ENCODE data around the gene FAM168B.
A peak's percentile ranks its signal among the peaks of the same experiment; 100 is the strongest.

The FAM168B gene

GRCh38 chr2:131054488-131054887 lies 38.8 kb downstream of the FAM168B start:
- no peak for DNase-seq

GRCh38 chr2:131052741-131053263 lies 40.5 kb downstream of the FAM168B start:
- no peak for DNase-seq

- no peak for DNase-seq
Measured at GRCh38 chr2:131050896-131051295, 42.4 kb downstream of the FAM168B start.

GRCh38 chr2:131049150-131049718 lies 44.0 kb downstream of the FAM168B start:
- no peak for DNase-seq

- DNase-seq, result no peak
Measured at GRCh38 chr2:131048641-131049040, 44.6 kb downstream of the FAM168B start.

GRCh38 chr2:131047920-131048560 lies 45.2 kb downstream of the FAM168B start:
- DNase-seq, result no peak

- no peak for DNase-seq
Measured at GRCh38 chr2:131046918-131047652, 46.2 kb downstream of the FAM168B start.

GRCh38 chr2:131046028-131046917 lies 47.0 kb downstream of the FAM168B start:
- DNase-seq, result no peak

GRCh38 chr2:131045286-131046027 lies 47.8 kb downstream of the FAM168B start:
- no peak for DNase-seq

- DNase-seq, result no peak
Measured at GRCh38 chr2:131044757-131045150, 48.5 kb downstream of the FAM168B start.

- no peak for DNase-seq
Measured at GRCh38 chr2:131044075-131044756, 49.0 kb downstream of the FAM168B start.

GRCh38 chr2:131043199-131044074 lies 49.8 kb downstream of the FAM168B start:
- DNase-seq, result no peak

- no peak for DNase-seq
Measured at GRCh38 chr2:131042148-131042775, 51.0 kb downstream of the FAM168B start.

- DNase-seq, result no peak
Measured at GRCh38 chr2:131041402-131042147, 51.7 kb downstream of the FAM168B start.

- DNase-seq, result peak; percentile 7
Measured at GRCh38 chr2:131040661-131041401, 52.4 kb downstream of the FAM168B start.

- DNase-seq, result peak; percentile 32
Measured at GRCh38 chr2:131039908-131040660, 53.2 kb downstream of the FAM168B start.

GRCh38 chr2:131039535-131039907 lies 53.7 kb downstream of the FAM168B start:
- DNase-seq, result no peak

- no peak for DNase-seq
Measured at GRCh38 chr2:131039101-131039440, 54.2 kb downstream of the FAM168B start.

Data from CD4-positive, alpha-beta T cell treated with Interleukin-12 subunit alpha and Interleukin-12 subunit beta, for 1 hour (primary cell).